ENCODE results near the gene ZNF202.

The ZNF202 gene

DNA sequence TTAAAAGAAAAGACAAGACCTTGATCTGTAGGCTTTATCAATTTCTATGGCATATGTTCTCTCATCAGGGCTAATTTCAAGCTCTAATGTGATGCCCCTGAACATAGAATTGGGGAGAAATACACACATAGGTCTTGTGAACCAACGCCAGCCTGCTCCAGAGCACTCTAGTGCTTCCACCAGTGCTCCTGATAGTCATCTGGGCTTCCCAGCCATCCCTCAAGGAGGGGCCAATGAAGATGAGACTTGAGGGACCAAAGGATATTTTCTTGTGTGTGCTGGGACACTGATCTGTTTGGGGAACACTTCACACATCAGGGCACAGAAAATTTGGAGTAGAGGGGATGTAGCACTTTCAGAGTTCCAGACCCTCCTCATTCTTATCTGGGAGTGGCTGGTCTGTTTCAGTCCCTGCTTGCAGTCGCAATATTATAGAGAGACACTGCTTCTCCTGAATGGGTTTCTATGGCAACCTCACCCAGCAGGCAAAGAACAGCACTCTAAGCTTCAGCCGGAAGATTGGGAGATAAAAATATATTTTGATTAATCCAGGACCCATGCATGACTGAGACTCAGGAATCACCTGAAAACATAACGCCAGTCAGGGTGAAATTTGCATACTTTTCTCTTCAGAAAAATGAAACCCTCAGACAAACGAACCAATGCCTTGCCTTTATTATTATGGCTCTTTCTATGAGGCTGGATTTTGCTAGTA is 58.6 kb downstream of the ZNF202 start:
- peak in 1 of 2 donors; percentile 25 for DNase-seq

DNA sequence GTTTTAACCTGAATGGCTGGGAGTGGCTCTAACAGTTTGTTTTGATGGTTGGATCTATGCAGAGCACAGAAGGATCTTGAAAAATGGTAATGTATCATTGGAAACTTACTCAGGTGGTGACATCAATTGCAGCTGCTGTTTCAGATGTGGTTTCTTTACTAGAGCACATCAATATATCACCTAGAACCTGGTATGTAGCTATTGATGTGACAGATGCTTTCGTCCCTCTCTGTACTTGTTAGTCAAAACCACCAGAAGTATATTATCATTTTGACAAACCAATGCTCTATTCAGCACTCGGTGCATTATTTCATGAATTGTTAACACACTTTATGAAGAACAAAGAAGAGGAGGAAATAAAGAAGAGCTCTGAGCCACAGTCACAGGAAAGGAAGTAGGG is 60.4 kb downstream of the ZNF202 start:
- DNase-seq = no peak

DNA sequence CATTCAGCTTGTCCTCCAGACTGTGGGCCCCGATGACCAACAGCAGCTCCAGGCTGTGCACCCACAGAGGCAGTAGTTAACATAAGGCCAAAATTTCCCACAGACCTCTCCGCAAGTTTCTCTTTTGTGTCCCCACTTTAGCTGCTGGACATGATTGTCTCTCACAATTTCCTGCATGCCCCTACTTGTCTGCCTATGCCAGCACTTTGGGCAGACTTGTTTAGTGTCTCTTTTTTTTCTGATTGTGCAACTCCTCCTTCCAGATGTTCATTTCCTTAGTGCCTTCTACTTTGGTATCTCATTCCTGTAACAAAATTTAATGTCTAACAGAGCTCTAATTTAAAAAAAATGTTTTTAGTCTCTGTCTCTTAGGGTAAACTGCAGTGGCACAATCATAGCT is 63.2 kb downstream of the ZNF202 start:
- no peak for DNase-seq

DNA sequence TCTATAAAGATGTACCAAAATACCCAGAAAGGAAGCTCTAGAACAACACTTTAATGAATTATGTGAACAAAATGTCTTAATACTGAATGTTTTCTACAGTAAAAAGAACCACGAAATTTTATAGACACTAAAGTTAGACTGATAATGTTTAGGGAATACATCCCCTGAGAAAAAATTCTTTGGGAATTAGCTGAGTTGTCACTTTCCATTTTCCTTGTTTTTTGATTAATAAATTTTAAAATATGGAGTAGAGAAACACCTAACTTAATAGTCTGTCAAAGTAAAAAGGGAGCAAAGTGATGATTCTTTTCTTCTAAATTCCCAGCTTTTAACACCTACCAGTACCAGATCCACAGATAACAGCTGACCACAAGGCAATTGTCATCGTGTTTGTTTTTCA is 64.0 kb downstream of the ZNF202 start:
- DNase-seq = no peak

DNA sequence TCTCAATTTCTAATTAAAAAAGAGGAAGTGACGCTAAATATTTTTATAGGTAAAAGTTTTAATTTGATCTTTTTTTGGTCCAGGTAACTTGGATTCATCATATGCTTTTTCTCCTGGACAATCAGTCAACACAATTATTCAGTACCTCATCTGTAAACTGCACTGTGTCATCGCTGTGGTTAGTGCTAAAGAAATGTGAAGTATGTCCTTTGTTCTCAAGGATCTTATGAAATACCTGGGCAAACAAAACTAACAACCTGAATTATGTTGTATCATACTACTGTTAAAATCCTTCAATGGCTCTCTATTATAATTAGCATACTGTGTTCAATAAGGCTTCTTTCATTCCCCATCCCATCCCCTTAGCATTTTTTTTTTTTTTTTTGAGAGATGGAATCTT is 67.2 kb downstream of the ZNF202 start:
- DNase-seq = no peak

All from hippocampal formation (tissue), 2 donors.